HepG2 (cell line): Measurements from ENCODE around the gene FGF2. TPM values are rescaled to one million over a fixed set of nuclear protein-coding genes. Genes with fewer than 3 reads are reported as not detected.

Source experiments
- ATAC-seq: fragments of 200-7000 bp; cut with Tn5 transposase; 3 replicates; pipeline ENCODE4 v1.9.1; 2020; ENCODE audit warnings: mild to moderate bottlenecking, moderate library complexity
- BruUV-seq: library from RNA; stranded (reverse); fragments of 400-500 nt; replicated peaks from 2 replicates; lab custom pipeline; 2021; lab: Mats Ljungman, UMichigan
- CTCF ChIA-PET: fragments of 300-600 bp; formaldehyde crosslinking; extraction: SDS; loops from one replicate; lab custom pipeline; 2021; ENCODE audit warnings: low total read pairs, inconsistent platforms, low intra/inter-chr PET ratio; lab: Yijun Ruan, JAX
- POLR2A ChIA-PET: fragments of 350-600 bp; sonication (Branson Sonifier 250); formaldehyde crosslinking; loops from one replicate; lab custom pipeline; 2020; ENCODE audit warnings: antibody characterized with exemption, inconsistent platforms; lab: Yijun Ruan, JAX
- DNase-seq: peaks from one replicate; pipeline ENCODE4 v3.0.0-alpha.2; 2015; ENCODE audit warnings: low spot score
- FAIRE-seq: peaks from 3 replicates; lab custom pipeline; 2011; peaks lifted over from hg19 to GRCh38; lab: Jason Lieb, UNC
- H2AFZ ChIP-seq: one replicate; pipeline ENCODE4 v1.6.1; 2011; ENCODE audit warnings: low read length, inconsistent platforms
- H3K27ac ChIP-seq: fragments of 300-600 bp; 3 replicates; pipeline ENCODE4 v1.8.0; 2011; ENCODE audit warnings: mixed run types, mild to moderate bottlenecking, mixed read lengths, low read length, inconsistent platforms; ENCODE audit not compliant: insufficient read depth; ENCODE audit errors: extremely low read length
- H3K27me3 ChIP-seq, 2 experiments: fragments of 200-600 bp in 1 of 2; 2 replicates in 1 of 2; 3 replicates in 1 of 2; pipeline versions ENCODE4 v1.6.0 to v1.8.0; 2011; ENCODE audit warnings: low read length in 2 of 2, mild to moderate bottlenecking in 2 of 2, moderate library complexity in 2 of 2, inconsistent platforms in 1 of 2; ENCODE audit not compliant: insufficient read depth in 2 of 2, control insufficient read depth in 1 of 2
- H3K36me3 ChIP-seq, 2 experiments: fragments of 200-600 bp in 1 of 2; replicated peaks in 1 of 2; 2 replicates in 1 of 2; 3 replicates in 1 of 2; pipeline versions ENCODE4 v1.5.1 to v1.8.0; 2011; ENCODE audit warnings: low read length in 2 of 2, inconsistent platforms in 1 of 2; ENCODE audit not compliant: insufficient read depth in 2 of 2, control insufficient read depth in 1 of 2
- H3K4me1 ChIP-seq: 2 replicates; pipeline ENCODE4 v1.5.1; 2012; ENCODE audit warnings: low read length, inconsistent platforms; ENCODE audit not compliant: insufficient read depth
- H3K4me2 ChIP-seq: 2 replicates; pipeline ENCODE4 v1.6.0; 2011; ENCODE audit warnings: low read depth, low read length, inconsistent platforms
- H3K4me3 ChIP-seq, 3 experiments: fragments of 200-600 bp in 1 of 3; sonication (generic), shearing (Covaris generic) in 1 of 3; replicated peaks in 1 of 3; 2 replicates each; pipeline ENCODE4 v1.5.1; 2011 to 2016; ENCODE audit warnings: low read length in 3 of 3, inconsistent platforms in 2 of 3, low read depth in 2 of 3, mild to moderate bottlenecking in 2 of 3, control low read depth in 1 of 3, mixed read lengths in 1 of 3; ENCODE audit not compliant: insufficient read depth in 1 of 3
- H3K79me2 ChIP-seq: one replicate; pipeline ENCODE4 v1.6.1; 2011; ENCODE audit warnings: low read length, inconsistent platforms; ENCODE audit not compliant: insufficient read depth
- H3K9ac ChIP-seq: 2 replicates; pipeline ENCODE4 v1.6.0; 2011; ENCODE audit warnings: mild to moderate bottlenecking, low read depth, low read length, inconsistent platforms; ENCODE audit not compliant: insufficient read depth
- H3K9me3 ChIP-seq: 2 replicates; pipeline ENCODE4 v1.5.1; 2012; ENCODE audit warnings: mild to moderate bottlenecking, low read length
- H4K20me1 ChIP-seq: 2 replicates; pipeline ENCODE4 v1.6.0; 2011; ENCODE audit warnings: inconsistent platforms, mild to moderate bottlenecking, low read length, moderate library complexity; ENCODE audit not compliant: insufficient read depth
- HIVEP1 ChIP-seq: sonication (generic); formaldehyde crosslinking; IDR thresholded peaks from 2 replicates; pipeline ENCODE4 v1.4.0; 2020; ENCODE audit warnings: mild to moderate bottlenecking, missing genetic modification reagents
- HNF4A ChIP-seq: sonication (generic); formaldehyde crosslinking; IDR thresholded peaks from 2 replicates; pipeline ENCODE4 v1.4.0; 2020; ENCODE audit warnings: missing genetic modification reagents
- WGBS: methylation state at CpG from one replicate; pipeline ENCODE4 v1.1.6; 2017; ENCODE audit warnings: low lambda C conversion rate; 5-methylcytosine and 5-hydroxymethylcytosine counted together
- in situ Hi-C: cut with HindIII; loops from 2 replicates; pipeline ENCODE4 v1.10.0; 2017; ENCODE audit warnings: low pct_unique_long_range_greater_than_20kb; ENCODE audit not compliant: extremely low pct_ligation_motif_present
- intact Hi-C: fragments of 100-400 bp; cut with micrococcal nuclease; formaldehyde crosslinking; loops from one replicate; pipeline ENCODE4 v1.10.0; 2022; ENCODE audit not compliant: unreplicated experiment
- polyA plus RNA-seq, 8 experiments: library from polyadenylated mRNA; depleted of rRNA in 3 of 8; stranded (reverse) in 7 of 8; unstranded in 1 of 8; fragments of >200 nt; fragmentation: Illumina TruSeq in 4 of 8; extraction: Trizol in 4 of 8; gene quantifications; 2 replicates each; pipeline versions ENCODE4 v1.2.1 to v1.2.3, GENCODE V29; 2011 to 2016; ENCODE audit warnings: low read depth in 4 of 8, missing spikeins in 1 of 8, mixed read lengths in 1 of 8; ENCODE audit not compliant: insufficient read depth in 1 of 8
- total RNA-seq, 5 experiments: library from RNA; depleted of rRNA; stranded (reverse); fragments of >200 nt; fragmentation: Illumina TruSeq; extraction: Trizol; gene quantifications; 2 replicates each; pipeline ENCODE4 v1.2.3, GENCODE V29; 2016; ENCODE audit warnings: low read depth in 1 of 5
- TF ChIP-seq, protein P1 (sequence below): sonication (generic); formaldehyde crosslinking; IDR thresholded peaks from 2 replicates; pipeline ENCODE4 v1.5.0; 2020; ENCODE audit warnings: missing genetic modification reagents, mild to moderate bottlenecking, borderline replicate concordance
- TF ChIP-seq, protein P2 (sequence below): sonication (generic); formaldehyde crosslinking; IDR thresholded peaks from 2 replicates; pipeline ENCODE4 v1.8.0; 2022; ENCODE audit warnings: mild to moderate bottlenecking, missing genetic modification reagents, borderline replicate concordance
- TF ChIP-seq, protein P3 (sequence below): sonication (generic); formaldehyde crosslinking; IDR thresholded peaks from 2 replicates; pipeline ENCODE4 v1.8.0; 2022; ENCODE audit warnings: low read depth, missing genetic modification reagents

The FGF2 gene
- total and polyA plus RNA-seq, 2 of the 13 experiments (the other 11 are each of a cell fraction or from before 2014, with no cell fraction given): 0.01 to 0.02 TPM

DNA sequence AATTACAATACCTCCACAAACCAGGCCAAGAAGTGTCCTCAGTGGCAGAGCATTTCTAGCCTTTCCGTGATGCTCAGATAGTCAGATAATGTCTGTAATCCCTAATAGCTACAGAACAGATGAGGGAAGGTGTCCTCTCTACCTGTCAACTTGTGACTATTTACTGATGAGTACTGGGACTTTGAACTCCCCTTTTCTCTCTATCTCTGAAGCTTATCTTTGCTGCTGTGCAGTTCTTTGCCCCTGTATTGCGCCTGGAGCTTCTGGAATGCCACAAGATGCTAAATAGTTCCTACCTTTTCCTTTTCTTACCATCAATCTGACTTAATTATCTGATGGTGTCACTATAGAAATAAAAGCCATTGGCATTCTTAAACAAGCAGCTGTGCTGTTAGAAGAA, 30.5 kb downstream of the FGF2 start:
- 2% methylated on average over 2 of the region's 2 CpGs for WGBS
- intact Hi-C loops: no loop called here
- Histone ChIP-seq H3K4me3 (no peak overlapping the region), H3K4me1 (peaks cover 27% of the 10 kb centered on the region), H3K36me3 (no peaks in the 10 kb centered on the region), H3K9ac (no peak overlapping the region), H3K9me3 (no peaks in the 10 kb centered on the region), H3K27me3 (no peaks in the 10 kb centered on the region; a peak in 1 of 5 replicates), H3K79me2 (no peaks in the 10 kb centered on the region), H3K27ac (no peak overlapping the region), H3K4me2 (no peak overlapping the region), H2AFZ (no peak overlapping the region), H4K20me1 (no peaks in the 10 kb centered on the region)
- TF ChIP-seq, protein P1, sequence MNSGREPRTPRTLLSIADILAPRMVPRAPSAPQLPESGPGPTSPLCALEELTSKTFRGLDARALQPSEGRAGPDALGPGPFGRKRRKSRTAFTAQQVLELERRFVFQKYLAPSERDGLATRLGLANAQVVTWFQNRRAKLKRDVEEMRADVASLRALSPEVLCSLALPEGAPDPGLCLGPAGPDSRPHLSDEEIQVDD: no peak
- TF ChIP-seq, protein P2, sequence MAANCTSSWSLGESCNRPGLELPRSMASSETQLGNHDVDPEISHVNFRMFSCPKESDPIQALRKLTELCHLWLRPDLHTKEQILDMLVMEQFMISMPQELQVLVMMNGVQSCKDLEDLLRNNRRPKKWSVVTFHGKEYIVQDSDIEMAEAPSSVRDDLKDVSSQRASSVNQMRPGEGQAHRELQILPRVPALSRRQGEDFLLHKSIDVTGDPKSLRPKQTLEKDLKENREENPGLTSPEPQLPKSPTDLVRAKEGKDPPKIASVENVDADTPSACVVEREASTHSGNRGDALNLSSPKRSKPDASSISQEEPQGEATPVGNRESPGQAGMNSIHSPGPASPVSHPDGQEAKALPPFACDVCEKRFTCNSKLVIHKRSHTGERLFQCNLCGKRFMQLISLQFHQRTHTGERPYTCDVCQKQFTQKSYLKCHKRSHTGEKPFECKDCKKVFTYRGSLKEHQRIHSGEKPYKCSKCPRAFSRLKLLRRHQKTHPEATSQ (CRISPR knock-in tag): no peak
- TF ChIP-seq, protein P3, sequence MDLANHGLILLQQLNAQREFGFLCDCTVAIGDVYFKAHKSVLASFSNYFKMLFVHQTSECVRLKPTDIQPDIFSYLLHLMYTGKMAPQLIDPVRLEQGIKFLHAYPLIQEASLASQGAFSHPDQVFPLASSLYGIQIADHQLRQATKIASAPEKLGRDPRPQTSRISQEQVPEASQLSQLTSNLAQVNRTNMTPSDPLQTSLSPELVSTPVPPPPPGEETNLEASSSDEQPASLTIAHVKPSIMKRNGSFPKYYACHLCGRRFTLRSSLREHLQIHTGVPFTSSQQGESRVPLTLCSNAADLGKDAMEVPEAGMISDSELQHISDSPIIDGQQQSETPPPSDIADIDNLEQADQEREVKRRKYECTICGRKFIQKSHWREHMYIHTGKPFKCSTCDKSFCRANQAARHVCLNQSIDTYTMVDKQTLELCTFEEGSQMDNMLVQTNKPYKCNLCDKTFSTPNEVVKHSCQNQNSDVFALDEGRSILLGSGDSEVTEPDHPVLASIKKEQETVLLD: no peak
- no peak for TF ChIP-seq HIVEP1 (CRISPR knock-in tag)
- peak; percentile 28; the same call in 1 of the 2 replicates for TF ChIP-seq HNF4A (CRISPR knock-in tag)
- POLR2A ChIA-PET: no interaction called here
- CTCF ChIA-PET: no interaction called here
- DNase-seq (no peak), FAIRE-seq (no peak), ATAC-seq (peak; percentile 65)
- no TSS peak for BruUV-seq
- in situ Hi-C loops: no loop called here
